Suppressor macrophage treated with lipopolysaccharide for 4 hours (primary cell): ENCODE measurements around the gene DCP1A.

ENCODE experiments used
- DNase-seq: peaks from one replicate; pipeline ENCODE4 v3.0.0-alpha.2; 2020

The DCP1A gene

GRCh38 chr3:53242642-53243041 lies 104.7 kb downstream of the DCP1A start:
- peak; percentile 56 for DNase-seq

- no peak for DNase-seq
Observed at GRCh38 chr3:53242155-53242554, 105.2 kb downstream of the DCP1A start.

- no peak for DNase-seq
Observed at GRCh38 chr3:53240989-53241972, 106.1 kb downstream of the DCP1A start.

GRCh38 chr3:53239800-53240199 lies 107.5 kb downstream of the DCP1A start:
- DNase-seq = no peak

- peak; percentile 19 for DNase-seq
Observed at GRCh38 chr3:53238886-53239285, 108.5 kb downstream of the DCP1A start.

GRCh38 chr3:53238051-53238850 lies 109.1 kb downstream of the DCP1A start:
- DNase-seq = peak; percentile 19

- peak; percentile 69 for DNase-seq
Observed at GRCh38 chr3:53236112-53236841, 111.1 kb downstream of the DCP1A start.

- DNase-seq = no peak
Observed at GRCh38 chr3:53235545-53235944, 111.8 kb downstream of the DCP1A start.

- DNase-seq = no peak
Observed at GRCh38 chr3:53234841-53235232, 112.5 kb downstream of the DCP1A start.

- DNase-seq = no peak
Observed at GRCh38 chr3:53234130-53234840, 113.1 kb downstream of the DCP1A start.
